Measurements from ENCODE around the gene VCAN.

GRCh38 chr5:83539463-83539790 is 67.9 kb downstream of the VCAN start:
- TF ChIP-seq, protein P1, sequence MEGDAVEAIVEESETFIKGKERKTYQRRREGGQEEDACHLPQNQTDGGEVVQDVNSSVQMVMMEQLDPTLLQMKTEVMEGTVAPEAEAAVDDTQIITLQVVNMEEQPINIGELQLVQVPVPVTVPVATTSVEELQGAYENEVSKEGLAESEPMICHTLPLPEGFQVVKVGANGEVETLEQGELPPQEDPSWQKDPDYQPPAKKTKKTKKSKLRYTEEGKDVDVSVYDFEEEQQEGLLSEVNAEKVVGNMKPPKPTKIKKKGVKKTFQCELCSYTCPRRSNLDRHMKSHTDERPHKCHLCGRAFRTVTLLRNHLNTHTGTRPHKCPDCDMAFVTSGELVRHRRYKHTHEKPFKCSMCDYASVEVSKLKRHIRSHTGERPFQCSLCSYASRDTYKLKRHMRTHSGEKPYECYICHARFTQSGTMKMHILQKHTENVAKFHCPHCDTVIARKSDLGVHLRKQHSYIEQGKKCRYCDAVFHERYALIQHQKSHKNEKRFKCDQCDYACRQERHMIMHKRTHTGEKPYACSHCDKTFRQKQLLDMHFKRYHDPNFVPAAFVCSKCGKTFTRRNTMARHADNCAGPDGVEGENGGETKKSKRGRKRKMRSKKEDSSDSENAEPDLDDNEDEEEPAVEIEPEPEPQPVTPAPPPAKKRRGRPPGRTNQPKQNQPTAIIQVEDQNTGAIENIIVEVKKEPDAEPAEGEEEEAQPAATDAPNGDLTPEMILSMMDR (IDR thresholded peaks at IDR 0.05) = no peak
- TF ChIP-seq HEYL (CRISPR knock-in tag; IDR thresholded peaks at IDR 0.05) = no peak
- no peak for TF ChIP-seq EHMT2 (IDR thresholded peaks at IDR 0.05; ENCODE audit: low read depth)
- TF ChIP-seq POLR2A (IDR thresholded peaks at IDR 0.05; ENCODE audit: low read length) = no peak
- no peak for TF ChIP-seq ELK1 (IDR thresholded peaks at IDR 0.05; ENCODE audit: low read depth, low read length)
